ENCODE results near the gene SLC44A5.
"Not testable (repeated sequence)": the region's sequence is repeated elsewhere in the genome, so short reads cannot be mapped to it uniquely, and the experiment has no call there.

Gene SLC44A5

GRCh38 chr1:75345538-75346292 lies 265.2 kb downstream of the SLC44A5 start:
- DNase-seq: no peak

- DNase-seq: no peak
Observed at GRCh38 chr1:75342786-75343185, 268.1 kb downstream of the SLC44A5 start.

GRCh38 chr1:75341537-75341936 lies 269.4 kb downstream of the SLC44A5 start:
- DNase-seq: no peak

- DNase-seq: no peak
Observed at GRCh38 chr1:75338616-75339483, 272.1 kb downstream of the SLC44A5 start.

- no peak for DNase-seq
Observed at GRCh38 chr1:75334876-75335389, 276.0 kb downstream of the SLC44A5 start.

GRCh38 chr1:75330624-75331023 lies 280.3 kb downstream of the SLC44A5 start:
- DNase-seq: no peak

GRCh38 chr1:75328691-75329090 lies 282.2 kb downstream of the SLC44A5 start:
- DNase-seq: no peak

GRCh38 chr1:75327395-75327794 lies 283.5 kb downstream of the SLC44A5 start:
- DNase-seq: no peak

GRCh38 chr1:75317976-75318375 lies 292.9 kb downstream of the SLC44A5 start:
- DNase-seq: no peak

GRCh38 chr1:75316230-75316629 lies 294.7 kb downstream of the SLC44A5 start:
- DNase-seq: no peak

GRCh38 chr1:75312620-75313019 lies 298.3 kb downstream of the SLC44A5 start:
- no peak for DNase-seq

- no peak for DNase-seq
Observed at GRCh38 chr1:75310067-75310466, 300.8 kb downstream of the SLC44A5 start.

- no peak for DNase-seq
Observed at GRCh38 chr1:75308365-75308764, 302.5 kb downstream of the SLC44A5 start.

- no peak for DNase-seq
Observed at GRCh38 chr1:75305061-75305460, 305.9 kb downstream of the SLC44A5 start.

- no peak for DNase-seq
Observed at GRCh38 chr1:75293270-75293669, 317.6 kb downstream of the SLC44A5 start.

GRCh38 chr1:75292013-75292412 lies 318.9 kb downstream of the SLC44A5 start:
- no peak for DNase-seq

- no peak for DNase-seq
Observed at GRCh38 chr1:75276385-75276784, 334.5 kb downstream of the SLC44A5 start.

- no peak for DNase-seq
Observed at GRCh38 chr1:75275631-75276030, 335.3 kb downstream of the SLC44A5 start.

GRCh38 chr1:75274920-75275506 lies 335.9 kb downstream of the SLC44A5 start:
- no peak for DNase-seq

GRCh38 chr1:75273110-75273509 lies 337.8 kb downstream of the SLC44A5 start:
- no peak for DNase-seq

- DNase-seq: no peak
Observed at GRCh38 chr1:75265792-75266191, 345.1 kb downstream of the SLC44A5 start.

- DNase-seq: no peak
Observed at GRCh38 chr1:75264112-75264511, 346.8 kb downstream of the SLC44A5 start.

GRCh38 chr1:75263616-75264015 lies 347.3 kb downstream of the SLC44A5 start:
- DNase-seq: not testable (repeated sequence)
